Mesodermal cell (in vitro differentiated cells): ENCODE data around the gene FAM120A.

Source experiments
- H3K27ac ChIP-seq: 2 replicates; pipeline ENCODE4 v1.7.0; 2013; ENCODE audit warnings: mild to moderate bottlenecking, low read depth, low read length, moderate library complexity; ENCODE audit not compliant: severe bottlenecking
- H3K36me3 ChIP-seq: 2 replicates; pipeline ENCODE4 v1.7.1; 2013; ENCODE audit warnings: mild to moderate bottlenecking, low read length, moderate library complexity; ENCODE audit not compliant: control insufficient read depth, insufficient read depth
- H3K4me1 ChIP-seq: one replicate; pipeline ENCODE4 v1.7.1; 2013; ENCODE audit warnings: mild to moderate bottlenecking, low read length; ENCODE audit not compliant: insufficient read depth, control insufficient read depth, poor library complexity, severe bottlenecking
- H3K4me3 ChIP-seq: 2 replicates; pipeline ENCODE4 v1.7.0; 2013; ENCODE audit warnings: low read length, control low read depth, mild to moderate bottlenecking; ENCODE audit not compliant: insufficient read depth, poor library complexity, severe bottlenecking; ENCODE audit errors: extremely low read depth
- H3K9me3 ChIP-seq: 2 replicates; pipeline ENCODE4 v1.7.1; 2013; ENCODE audit warnings: mild to moderate bottlenecking, low read length, moderate library complexity; ENCODE audit not compliant: control insufficient read depth
- WGBS, 2 experiments: methylation state at CpG; one replicate each; pipeline ENCODE4 v1.1.5; 2013; ENCODE audit warnings: missing lambda C conversion rate in 2 of 2; ENCODE audit not compliant: insufficient coverage in 2 of 2; 5-methylcytosine and 5-hydroxymethylcytosine counted together

The FAM120A gene

DNA sequence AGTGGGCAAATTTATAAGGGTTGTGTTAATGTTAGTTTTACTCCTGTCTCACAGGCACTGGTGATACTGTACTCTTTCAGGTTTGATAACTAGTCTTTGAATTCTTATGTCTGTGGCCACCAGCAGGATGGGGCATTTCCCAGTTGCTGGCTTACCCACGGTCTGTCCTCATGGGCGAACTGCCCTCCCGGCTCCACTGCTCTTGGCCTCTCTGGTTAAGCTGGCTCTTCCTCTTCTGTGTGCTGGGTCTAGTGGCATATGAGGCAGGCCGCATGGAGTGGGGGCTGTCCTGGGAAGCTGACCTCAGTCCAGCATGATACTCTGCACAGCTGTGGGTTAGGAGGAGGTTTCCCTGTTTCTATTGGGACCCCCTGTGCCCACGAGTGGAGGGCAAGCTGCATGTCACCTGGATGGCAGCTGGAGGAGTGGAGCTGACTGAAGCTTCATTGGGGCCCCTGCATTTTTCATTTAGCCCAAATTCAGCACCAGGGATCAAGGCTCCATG lies 144.4 kb downstream of the FAM120A start:
- H3K4me3 ChIP-seq: no peak overlapping the region
- WGBS, 2 experiments: 92 to 100% methylated on average over 3 to 4 of the region's 5 CpGs
- H3K9me3 ChIP-seq: no peaks in the 10 kb centered on the region
- H3K4me1 ChIP-seq: peaks cover 11% of the 10 kb centered on the region
- no peak overlapping the region for H3K27ac ChIP-seq
- no peaks in the 10 kb centered on the region for H3K36me3 ChIP-seq

DNA sequence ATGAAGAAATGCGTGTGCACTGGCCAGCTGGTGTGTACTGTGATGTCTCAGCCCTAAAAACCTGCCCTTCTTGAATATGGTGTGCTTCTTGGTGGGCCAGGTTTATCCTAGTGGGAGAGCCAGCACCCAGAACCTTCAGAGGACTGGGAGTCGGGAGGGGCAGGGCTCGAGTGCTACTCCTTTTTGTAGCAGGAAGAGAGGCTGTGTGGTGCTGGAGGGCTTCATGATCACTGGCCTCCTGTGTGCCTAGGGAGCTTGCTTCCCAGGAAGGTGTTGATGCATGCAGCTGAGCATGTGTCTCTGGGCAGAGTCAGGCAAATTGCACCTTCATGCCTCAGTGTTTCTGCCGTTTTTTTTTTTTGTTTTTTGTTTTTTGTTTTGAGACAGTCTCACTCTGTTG lies 144.9 kb downstream of the FAM120A start:
- WGBS, 2 experiments: 88 to 90% methylated on average over 2 to 4 of the region's 4 CpGs
- peaks cover 11% of the 10 kb centered on the region for H3K4me1 ChIP-seq
- H3K36me3 ChIP-seq: no peaks in the 10 kb centered on the region
- no peak overlapping the region for H3K27ac ChIP-seq
- H3K9me3 ChIP-seq: no peaks in the 10 kb centered on the region
- no peak overlapping the region for H3K4me3 ChIP-seq

DNA sequence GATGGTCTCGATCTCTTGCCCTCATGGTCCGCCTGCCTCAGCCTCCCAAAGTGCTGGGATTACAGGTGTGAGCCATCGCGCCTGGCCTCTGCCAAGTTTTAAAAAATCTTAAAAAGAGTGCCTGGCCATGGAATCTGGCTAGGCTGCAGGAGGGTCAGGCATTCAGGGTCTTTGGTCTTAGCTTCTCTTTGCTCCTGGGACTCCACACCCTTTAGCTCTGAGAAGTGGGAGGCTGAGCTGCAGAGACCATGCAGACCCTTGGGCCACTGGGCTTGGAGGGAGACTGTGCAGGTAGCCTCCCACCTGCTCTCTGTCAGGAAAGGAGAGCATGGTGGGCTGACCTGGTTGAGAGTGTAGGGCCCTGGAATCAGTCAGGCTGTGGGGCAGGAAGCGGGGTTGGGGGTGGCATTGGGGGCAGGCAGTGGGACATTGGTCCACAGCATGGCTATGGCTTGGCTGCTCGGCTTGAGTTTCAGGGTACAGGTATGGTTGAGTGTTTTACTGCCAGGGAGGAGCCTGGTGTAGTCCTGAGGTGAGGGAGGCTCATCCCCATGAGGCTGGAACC lies 145.7 kb downstream of the FAM120A start:
- no peak overlapping the region for H3K27ac ChIP-seq
- WGBS, 2 experiments: 91 to 100% methylated on average over 2 to 5 of the region's 6 CpGs
- H3K4me1 ChIP-seq: peaks cover 11% of the 10 kb centered on the region
- no peaks in the 10 kb centered on the region for H3K9me3 ChIP-seq
- H3K4me3 ChIP-seq: no peak overlapping the region
- H3K36me3 ChIP-seq: no peaks in the 10 kb centered on the region

- peaks cover 11% of the 10 kb centered on the region for H3K4me1 ChIP-seq
- no peak overlapping the region for H3K4me3 ChIP-seq
- H3K27ac ChIP-seq: no peak overlapping the region
- WGBS, 2 experiments: 89 to 92% methylated on average over 11 to 14 of the region's 15 CpGs
- H3K9me3 ChIP-seq: no peaks in the 10 kb centered on the region
- H3K36me3 ChIP-seq: no peaks in the 10 kb centered on the region
Observed at GRCh38 chr9:93597871-93598646, 146.6 kb downstream of the FAM120A start.

DNA sequence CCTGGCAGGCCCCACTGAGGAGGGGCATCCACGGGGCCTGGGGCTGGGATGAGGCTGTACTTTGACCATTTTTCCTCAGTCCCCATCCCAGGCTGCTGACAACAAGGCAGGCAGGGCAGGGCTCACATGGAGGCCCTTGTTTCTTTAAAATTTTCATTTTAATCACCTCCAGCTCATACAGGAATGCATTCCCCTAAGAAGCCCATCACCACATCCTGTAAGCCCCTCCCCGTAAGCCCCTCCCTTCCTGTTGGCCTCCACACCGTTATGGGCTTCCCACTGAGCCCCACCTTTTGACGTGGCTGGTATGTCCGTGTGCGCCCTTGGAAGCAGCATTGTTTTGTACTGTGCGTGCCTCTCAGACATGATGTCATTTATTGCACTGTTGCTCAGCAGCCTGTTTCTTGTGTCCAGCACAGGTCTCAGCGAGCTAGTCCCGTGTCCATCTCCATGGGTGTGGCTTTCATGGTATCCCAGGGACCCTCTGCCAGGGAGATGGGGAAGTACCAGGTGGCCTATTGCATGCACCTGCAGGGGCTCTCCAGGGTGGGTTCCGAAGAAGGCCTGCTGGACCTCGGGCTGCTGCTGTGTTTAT lies 147.3 kb downstream of the FAM120A start:
- Histone ChIP-seq H3K36me3 (no peaks in the 10 kb centered on the region), H3K27ac (no peak overlapping the region), H3K9me3 (no peaks in the 10 kb centered on the region), H3K4me1 (peaks cover 11% of the 10 kb centered on the region), H3K4me3 (no peak overlapping the region)
- WGBS, 2 experiments: 70 to 92% methylated on average over 6 to 11 of the region's 11 CpGs

DNA sequence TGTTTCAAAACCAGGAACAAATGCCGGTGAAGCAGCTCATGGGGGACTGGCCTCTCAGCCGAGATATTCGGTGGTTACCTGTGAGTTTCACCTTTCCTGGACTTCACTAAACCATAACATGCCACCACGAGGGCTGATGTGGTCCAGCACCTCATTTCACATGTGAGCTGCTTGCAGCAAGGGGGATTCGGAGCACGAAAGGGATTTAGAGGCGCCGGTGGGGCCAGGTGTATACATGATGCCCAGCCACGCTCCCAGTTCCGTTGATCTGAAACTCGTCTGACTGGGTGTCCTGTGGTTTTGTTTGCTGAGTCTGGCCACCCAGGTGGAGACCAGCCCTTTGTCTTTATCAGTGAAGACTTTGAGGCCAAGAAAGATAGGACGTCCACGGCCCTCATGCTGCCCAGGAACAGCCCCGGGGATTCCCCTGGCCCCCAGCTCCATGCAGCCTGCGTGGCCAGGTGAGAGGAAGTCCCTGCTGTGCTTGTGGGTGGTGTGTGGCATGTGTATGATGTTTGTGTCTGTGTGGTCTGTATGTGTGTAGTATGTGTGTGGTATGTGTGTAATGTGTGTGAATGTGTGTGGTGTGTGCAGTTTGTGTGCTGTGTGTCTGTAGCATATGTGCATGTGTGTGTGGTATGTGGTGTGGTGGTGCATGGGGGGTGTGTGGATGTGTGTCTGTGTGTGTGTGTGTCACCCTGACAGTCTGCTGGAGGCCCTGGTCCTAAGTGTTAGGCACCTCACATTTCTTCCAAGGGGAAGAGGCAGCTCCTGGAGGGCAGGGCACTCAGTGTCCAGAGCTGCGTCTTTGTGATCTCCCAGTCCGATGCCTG lies 148.3 kb downstream of the FAM120A start:
- Histone ChIP-seq H3K9me3 (no peaks in the 10 kb centered on the region), H3K4me1 (peaks cover 11% of the 10 kb centered on the region), H3K27ac (no peak overlapping the region), H3K4me3 (no peak overlapping the region), H3K36me3 (no peaks in the 10 kb centered on the region)
- WGBS, 2 experiments: 80 to 81% methylated on average over 16 to 17 of the region's 17 CpGs

- H3K36me3 ChIP-seq: no peaks in the 10 kb centered on the region
- 43 to 65% methylated on average over 2 of the region's 3 CpGs for WGBS, 2 experiments
- H3K4me1 ChIP-seq: peaks cover 11% of the 10 kb centered on the region
- H3K9me3 ChIP-seq: no peaks in the 10 kb centered on the region
- H3K27ac ChIP-seq: no peak overlapping the region
- no peak overlapping the region for H3K4me3 ChIP-seq
Observed at GRCh38 chr9:93600504-93600903, 149.0 kb downstream of the FAM120A start.

DNA sequence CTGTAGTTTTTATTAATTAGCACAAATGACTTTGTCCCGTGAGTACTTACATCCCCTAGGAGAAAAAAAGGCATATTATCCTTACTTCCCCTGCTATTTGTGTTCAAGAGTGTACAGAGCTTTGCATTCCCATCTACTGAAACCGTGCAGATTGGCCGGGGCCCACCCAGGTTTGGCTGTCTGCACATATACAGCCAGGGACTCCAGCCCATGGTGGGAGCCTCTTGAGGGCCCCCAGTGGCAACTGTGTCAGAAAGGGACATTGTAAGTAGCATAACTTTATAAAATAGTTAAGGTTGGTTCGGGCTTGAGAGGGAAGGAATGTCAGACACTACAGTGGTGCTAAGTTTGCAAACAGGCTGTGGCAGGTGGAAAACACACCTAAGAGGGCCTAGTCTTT lies 149.6 kb downstream of the FAM120A start:
- Histone ChIP-seq H3K9me3 (no peaks in the 10 kb centered on the region), H3K4me3 (no peak overlapping the region), H3K36me3 (no peaks in the 10 kb centered on the region), H3K27ac (no peak overlapping the region), H3K4me1 (peaks cover 11% of the 10 kb centered on the region)
- WGBS, 2 experiments: 93 to 95% methylated on average over 2 to 3 of the region's 4 CpGs

GRCh38 chr9:93601666-93602065 lies 150.2 kb downstream of the FAM120A start:
- no peaks in the 10 kb centered on the region for H3K9me3 ChIP-seq
- H3K27ac ChIP-seq: no peak overlapping the region
- H3K36me3 ChIP-seq: no peaks in the 10 kb centered on the region
- no peak overlapping the region for H3K4me3 ChIP-seq
- 84 to 94% methylated on average over 2 of the region's 5 CpGs for WGBS, 2 experiments
- peaks cover 11% of the 10 kb centered on the region for H3K4me1 ChIP-seq

DNA sequence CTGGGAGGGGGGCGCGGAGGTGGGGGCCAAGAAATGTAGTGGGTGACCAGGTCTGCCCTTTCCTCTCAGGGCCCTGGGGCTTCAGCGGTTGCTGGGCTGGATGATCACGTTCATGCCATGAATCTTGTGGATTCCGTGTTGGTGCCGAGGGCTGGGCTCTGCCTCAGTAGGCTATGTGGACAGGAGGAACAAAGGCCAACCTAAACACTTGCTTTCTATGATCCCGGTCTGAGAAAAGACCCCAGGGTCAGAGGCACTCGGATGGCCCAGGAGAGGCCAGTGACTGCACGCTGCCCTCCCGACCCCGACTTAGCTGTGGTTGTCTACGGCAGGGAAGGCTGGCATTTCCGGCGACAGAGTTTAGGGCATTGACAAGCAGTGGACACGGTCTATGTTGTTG lies 151.5 kb downstream of the FAM120A start:
- Histone ChIP-seq H3K4me3 (no peak overlapping the region), H3K9me3 (no peaks in the 10 kb centered on the region), H3K4me1 (peaks cover 9% of the 10 kb centered on the region), H3K36me3 (no peaks in the 10 kb centered on the region), H3K27ac (no peak overlapping the region)
- 92 to 98% methylated on average over 11 to 15 of the region's 15 CpGs for WGBS, 2 experiments
